DMS 273 treated with DMSO at 0.1 percent for 48 hours (cell line): Measurements from ENCODE around the gene ZNF254.
"Not testable (repeated sequence)": the region's sequence is repeated elsewhere in the genome, so short reads cannot be mapped to it uniquely, and the experiment has no call there.

Experiments
- DNase-seq: peaks from one replicate; lab custom pipeline; 2025; lab: John Stamatoyannopoulos, UW

ZNF254 gene

GRCh38 chr19:24072720-24073119 is 14.3 kb upstream of the ZNF254 start:
- no peak for DNase-seq

GRCh38 chr19:24073807-24074206 is 13.2 kb upstream of the ZNF254 start:
- DNase-seq: no peak

- DNase-seq: no peak
Observed at GRCh38 chr19:24074720-24075454, 12.1 kb upstream of the ZNF254 start.

GRCh38 chr19:24075530-24075929 is 11.5 kb upstream of the ZNF254 start:
- DNase-seq: not testable (repeated sequence)

- DNase-seq: no peak
Observed at GRCh38 chr19:24078680-24079079, 8.3 kb upstream of the ZNF254 start.

- DNase-seq: no peak
Observed at GRCh38 chr19:24081056-24081455, 5.9 kb upstream of the ZNF254 start.

GRCh38 chr19:24098359-24098758 is 11.4 kb downstream of the ZNF254 start:
- DNase-seq: no peak

- no peak for DNase-seq
Observed at GRCh38 chr19:24099829-24100228, 12.8 kb downstream of the ZNF254 start.

GRCh38 chr19:24100597-24100996 is 13.6 kb downstream of the ZNF254 start:
- DNase-seq: not testable (repeated sequence)

GRCh38 chr19:24101459-24102115 is 14.6 kb downstream of the ZNF254 start:
- DNase-seq: no peak

GRCh38 chr19:24127601-24128000 is 40.6 kb downstream of the ZNF254 start:
- no peak for DNase-seq

- no peak for DNase-seq
Observed at GRCh38 chr19:24140099-24140498, 53.1 kb downstream of the ZNF254 start.

- DNase-seq: no peak
Observed at GRCh38 chr19:24140591-24140990, 53.6 kb downstream of the ZNF254 start.

GRCh38 chr19:24141612-24142011 is 54.6 kb downstream of the ZNF254 start:
- DNase-seq: no peak

- no peak for DNase-seq
Observed at GRCh38 chr19:24142771-24143170, 55.8 kb downstream of the ZNF254 start.

GRCh38 chr19:24159707-24160106 is 72.7 kb downstream of the ZNF254 start:
- no peak for DNase-seq

GRCh38 chr19:24166055-24166454 is 79.1 kb downstream of the ZNF254 start:
- no peak for DNase-seq

GRCh38 chr19:24173882-24174281 is 86.9 kb downstream of the ZNF254 start:
- DNase-seq: no peak

- no peak for DNase-seq
Observed at GRCh38 chr19:24177686-24178085, 90.7 kb downstream of the ZNF254 start.

GRCh38 chr19:24178207-24178606 is 91.2 kb downstream of the ZNF254 start:
- DNase-seq: no peak
